HG03139 (cell line): ENCODE results near the gene TMEM263.
"Not testable (repeated sequence)": the region's sequence is repeated elsewhere in the genome, so short reads cannot be mapped to it uniquely, and the experiment has no call there.

Source experiments
- ATAC-seq: cut with Tn5 transposase; IDR thresholded peaks from one replicate; pipeline ENCODE4 v1.9.1; 2021; ENCODE audit not compliant: unreplicated experiment

TMEM263 gene

GRCh38 chr12:106955377-106956047 lies at the start of gene TMEM263:
Gene TMEM263, plus strand, starts transcription at chr12:106955907. Its CDS starts 11,210 bp downstream, at chr12:106967117.
- ATAC-seq: peak; percentile 76

DNA sequence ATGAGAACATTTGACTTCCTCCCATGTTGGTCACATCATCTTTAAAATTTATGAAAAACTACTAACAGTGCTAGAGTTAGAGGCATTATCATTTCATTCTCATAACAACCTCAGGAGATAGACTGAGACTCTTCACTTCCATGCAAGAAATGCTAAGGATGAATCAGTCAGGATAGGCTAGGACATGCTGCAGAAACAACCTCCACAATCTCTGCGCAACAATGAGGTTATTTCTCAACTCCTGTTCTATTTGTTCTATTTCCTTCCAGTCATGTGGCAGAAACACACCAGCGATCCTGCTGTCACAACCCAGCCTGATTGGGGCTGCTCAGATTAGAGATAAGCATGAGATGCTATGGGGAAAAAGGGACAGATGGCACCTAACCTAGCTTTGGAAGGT lies 49.0 kb upstream of the TMEM263 start:
- no peak for ATAC-seq

- ATAC-seq: no peak
Measured at GRCh38 chr12:106907411-106907810, 48.3 kb upstream of the TMEM263 start.

DNA sequence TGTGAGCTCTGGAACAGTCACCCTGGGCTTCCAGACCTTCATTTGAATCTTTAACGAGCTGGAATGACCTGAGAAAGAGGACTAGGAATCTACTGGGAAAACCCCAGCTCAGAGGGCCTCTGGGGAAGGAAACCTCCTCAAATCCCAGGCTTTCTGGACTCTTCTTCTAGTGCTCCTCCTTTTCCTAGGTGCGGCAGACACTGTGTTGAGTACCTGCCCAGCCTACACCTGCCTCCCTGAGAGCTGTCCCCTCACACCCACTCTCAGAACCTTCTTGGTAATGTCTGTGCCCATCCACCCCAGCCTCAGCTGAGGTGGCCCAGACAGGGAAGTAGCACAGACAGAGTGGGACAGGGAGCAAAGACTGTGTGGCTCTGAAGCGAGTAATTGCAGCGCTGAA lies 47.9 kb upstream of the TMEM263 start:
- ATAC-seq: no peak

GRCh38 chr12:106908561-106908960 lies 47.1 kb upstream of the TMEM263 start:
- ATAC-seq: no peak

- ATAC-seq: peak; percentile 63
Measured at GRCh38 chr12:106910202-106910601, 45.5 kb upstream of the TMEM263 start.

DNA sequence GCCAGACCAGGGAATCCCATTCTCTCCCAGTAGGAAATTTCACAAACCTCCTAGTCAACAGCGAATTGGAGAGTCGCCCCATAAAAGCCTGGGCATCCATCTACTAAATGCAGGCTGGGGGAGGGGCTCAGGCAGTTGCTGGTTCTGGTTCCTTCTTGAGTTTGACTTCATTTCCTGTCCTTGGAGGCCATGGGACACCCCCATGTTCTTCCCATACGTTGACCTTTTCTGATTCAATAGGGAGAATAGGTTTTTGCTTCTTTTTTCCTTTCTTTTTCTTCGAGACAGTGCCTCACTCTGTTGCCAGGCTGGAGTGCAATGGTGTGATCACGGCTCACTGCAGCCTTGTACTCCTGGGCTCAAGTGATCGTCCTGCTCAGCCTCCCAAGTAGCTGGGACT lies 44.1 kb upstream of the TMEM263 start:
- ATAC-seq: no peak

DNA sequence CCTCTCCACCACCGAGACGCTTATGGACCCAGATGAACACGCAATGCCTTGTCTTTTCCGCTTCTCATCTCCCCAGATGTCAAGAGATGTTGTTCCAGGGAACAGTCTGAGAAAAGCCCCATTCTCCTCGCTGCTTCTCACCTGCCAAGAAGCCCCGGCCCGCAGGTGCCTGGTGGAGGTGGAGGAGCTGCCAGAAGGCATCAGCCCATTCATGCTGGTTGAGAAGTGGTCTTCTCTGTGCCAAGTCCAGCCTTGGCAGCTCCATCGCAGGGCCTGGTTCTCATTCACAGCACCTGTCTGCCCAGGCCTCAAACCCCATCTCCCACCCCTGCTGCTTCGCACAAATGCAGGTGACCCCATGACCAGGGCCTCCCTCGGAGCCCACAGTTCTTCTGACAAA lies 42.3 kb upstream of the TMEM263 start:
- no peak for ATAC-seq

GRCh38 chr12:106914796-106915634 lies 40.7 kb upstream of the TMEM263 start:
- ATAC-seq: no peak

DNA sequence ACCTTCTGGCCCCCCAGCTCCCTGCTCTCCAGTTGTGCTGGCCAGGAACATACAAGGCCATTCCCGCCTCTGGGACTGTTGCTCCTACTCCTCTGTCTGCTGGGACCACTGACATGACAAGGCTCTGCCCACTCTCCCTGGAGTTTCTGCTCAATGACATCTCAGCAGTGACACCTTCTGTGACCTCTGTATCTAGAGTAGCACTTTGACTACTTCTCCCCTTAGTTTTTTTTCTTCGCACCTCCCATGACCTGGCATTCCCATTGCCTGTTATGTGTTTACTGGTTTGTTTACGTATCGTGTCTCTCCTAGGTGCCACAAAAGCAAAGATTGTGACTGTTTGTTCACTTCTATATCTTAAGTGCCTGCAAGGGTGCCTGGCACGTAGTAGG lies 40.1 kb upstream of the TMEM263 start:
- ATAC-seq: no peak

DNA sequence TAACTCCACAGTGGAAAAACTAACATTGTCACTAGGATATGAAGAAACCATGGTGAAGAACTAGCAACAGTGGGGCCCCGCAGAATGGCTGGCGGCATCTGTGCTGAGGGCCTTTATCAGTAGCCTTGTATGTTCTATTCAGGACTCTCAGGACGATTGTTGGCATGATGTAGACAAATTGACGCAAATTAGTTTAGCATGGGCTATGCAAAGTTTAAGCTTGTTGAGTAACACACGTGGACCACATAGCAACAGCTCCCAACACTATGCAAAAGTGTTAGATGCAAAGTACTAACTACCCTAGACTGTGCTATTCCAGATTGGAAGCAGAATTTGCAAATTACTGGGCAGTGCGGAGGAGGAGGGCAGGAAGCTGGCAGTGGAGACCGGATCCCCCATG lies 38.2 kb upstream of the TMEM263 start:
- ATAC-seq: no peak

DNA sequence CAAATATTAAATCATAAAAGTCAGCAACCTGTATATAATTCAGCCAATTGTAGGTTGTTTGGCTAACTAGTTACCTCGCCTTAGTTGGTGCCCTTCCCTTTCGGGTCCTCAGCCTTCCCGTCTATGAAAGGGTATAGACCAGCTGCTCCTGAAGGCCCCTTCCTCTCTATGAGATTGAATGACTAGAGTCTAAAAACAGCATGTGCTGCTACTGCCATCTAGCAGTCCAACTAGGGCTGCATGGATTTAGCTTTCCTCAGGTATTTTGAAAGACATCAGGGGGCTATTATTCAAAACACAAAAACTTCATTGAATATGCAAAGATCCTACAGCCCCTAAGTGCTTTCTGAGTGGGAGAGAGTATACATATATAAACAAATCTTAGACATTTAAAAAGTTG lies 37.0 kb upstream of the TMEM263 start:
- ATAC-seq: no peak

DNA sequence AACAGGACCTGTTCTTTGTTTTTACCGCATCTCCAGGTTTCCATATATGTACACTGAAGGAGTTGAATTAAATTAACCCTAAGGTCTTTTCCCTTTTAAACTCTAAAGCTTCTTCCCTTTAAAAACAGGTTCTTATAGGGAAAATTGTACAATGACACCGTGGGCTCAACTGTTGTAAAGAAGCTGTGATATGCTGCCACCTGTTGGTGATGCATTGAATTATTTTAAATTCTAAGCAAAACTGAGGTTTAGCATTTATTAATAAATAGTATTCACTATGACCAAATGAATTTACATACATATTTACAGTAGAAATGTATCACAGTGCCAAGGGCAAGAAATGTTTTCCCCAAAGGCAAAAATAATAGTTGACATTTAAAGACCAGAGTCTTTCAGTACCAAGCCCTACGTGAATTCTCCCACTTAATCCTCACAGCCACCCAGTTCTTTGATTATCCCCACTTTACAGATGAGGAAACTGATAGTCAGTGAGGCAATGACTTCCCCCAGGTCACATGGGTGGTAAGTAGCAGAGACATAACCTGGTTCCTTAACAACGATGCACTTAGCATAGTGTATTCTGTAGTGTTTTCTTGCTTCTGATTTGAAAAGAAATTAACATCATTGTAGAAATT lies 35.7 kb upstream of the TMEM263 start:
- ATAC-seq: no peak

DNA sequence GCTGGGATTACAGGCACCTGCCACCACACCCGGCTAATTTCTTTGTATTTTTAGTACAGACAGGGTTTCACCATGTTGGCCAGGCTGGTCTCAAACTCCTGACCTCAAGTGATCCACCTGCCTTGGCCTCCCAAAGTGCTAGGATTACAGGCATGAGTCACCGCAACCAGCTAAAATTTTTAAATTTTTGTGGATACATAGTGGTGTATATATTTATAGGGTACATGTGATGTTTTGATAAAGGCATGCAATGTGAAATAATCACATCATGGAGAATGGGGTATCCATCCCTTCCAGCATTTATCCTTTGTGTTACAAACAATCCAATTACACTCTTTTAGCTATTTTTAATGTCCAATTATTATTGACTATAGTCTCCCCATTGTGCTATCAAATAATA lies 33.7 kb upstream of the TMEM263 start:
- not testable (repeated sequence) for ATAC-seq

- ATAC-seq: not testable (repeated sequence)
Measured at GRCh38 chr12:106923594-106923993, 32.1 kb upstream of the TMEM263 start.

DNA sequence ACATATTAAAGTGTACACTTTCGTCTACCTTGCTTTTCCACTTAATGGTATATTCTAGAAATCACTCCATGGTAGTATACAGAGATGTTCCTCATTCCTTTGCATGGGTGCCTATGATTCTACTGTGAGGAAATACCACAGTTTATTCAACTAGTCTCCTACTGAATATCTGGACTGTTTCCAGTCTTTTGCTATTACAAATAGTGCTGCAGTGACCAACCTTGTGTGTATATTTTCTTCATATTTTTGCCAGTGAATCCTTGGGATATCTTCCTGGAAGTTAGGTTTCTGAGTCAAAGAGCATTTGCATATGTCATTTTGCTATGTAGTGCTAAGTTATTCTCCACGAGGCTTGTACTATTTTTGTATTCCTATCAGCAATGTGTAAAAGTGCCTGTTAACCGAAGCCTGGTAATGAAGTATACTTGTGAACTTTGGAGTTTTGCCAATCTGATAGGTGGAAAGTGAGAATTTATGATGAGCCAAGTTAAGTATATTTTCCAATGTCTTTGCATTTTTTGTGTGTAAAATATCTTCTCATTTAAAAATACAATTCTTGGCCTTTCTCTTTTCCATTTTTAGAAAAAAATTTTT lies 31.3 kb upstream of the TMEM263 start:
- ATAC-seq: no peak

DNA sequence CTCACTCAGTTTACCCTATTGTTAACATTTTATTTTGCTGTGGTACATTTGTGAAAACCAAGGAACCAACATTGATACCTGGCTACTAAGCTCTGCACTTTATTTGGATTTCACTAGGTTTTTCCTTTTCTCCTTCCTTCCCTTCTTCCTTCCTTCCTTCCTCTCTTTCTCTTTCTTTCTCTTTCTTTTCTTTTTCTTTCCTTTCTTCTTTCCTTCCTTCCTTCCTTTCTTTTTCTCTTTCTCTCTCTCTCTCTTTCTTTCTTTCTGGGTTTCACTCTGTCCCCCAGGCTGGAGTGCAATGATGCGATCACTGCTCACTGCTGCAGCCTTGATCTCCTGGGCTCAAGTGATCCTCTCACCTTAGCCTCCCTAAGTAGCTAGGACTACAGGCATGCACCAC lies 29.1 kb upstream of the TMEM263 start:
- no peak for ATAC-seq

GRCh38 chr12:106934277-106934676 lies 21.4 kb upstream of the TMEM263 start:
- no peak for ATAC-seq

- no peak for ATAC-seq
Measured at GRCh38 chr12:106941481-106942156, 14.1 kb upstream of the TMEM263 start.

- no peak for ATAC-seq
Measured at GRCh38 chr12:106942775-106943174, 12.9 kb upstream of the TMEM263 start.

DNA sequence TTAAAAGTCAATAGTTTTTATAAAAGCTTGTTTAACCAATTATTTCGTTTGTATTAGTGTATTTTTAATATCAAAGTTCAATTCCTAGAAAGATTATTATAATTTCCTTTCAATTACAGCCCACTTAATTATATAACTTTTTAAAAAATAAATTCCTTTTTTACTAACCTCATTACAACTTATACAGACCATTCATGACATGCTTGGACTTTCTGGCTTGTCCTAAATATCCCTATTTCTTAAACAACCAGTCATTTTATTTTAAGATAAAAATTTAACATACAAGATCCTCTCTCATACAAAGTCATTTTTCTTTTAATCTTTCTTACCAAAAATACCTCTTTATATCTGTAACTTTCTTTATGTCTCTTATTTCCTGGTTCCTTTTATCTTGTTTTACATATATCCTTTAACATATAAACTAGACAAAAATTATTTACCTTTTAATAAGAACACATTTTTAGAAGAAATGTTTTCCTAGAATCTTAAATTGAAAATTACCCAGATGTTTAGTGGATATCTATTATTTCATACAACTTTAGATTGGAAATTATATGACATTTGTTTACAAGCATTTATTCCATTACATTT lies 10.4 kb upstream of the TMEM263 start:
- no peak for ATAC-seq
